Psoas muscle (tissue), 8 donors: ENCODE data around the gene BCL2L11. TPM values are rescaled to one million over a fixed set of nuclear protein-coding genes. Genes with fewer than 3 reads are reported as not detected.

ENCODE experiments used
- ATAC-seq, 4 donors: fragments of 200-7000 bp; cut with Tn5 transposase; one replicate each; pipeline ENCODE4 v1.9.1; 2020; ENCODE audit warnings: moderate library complexity in 3 of 4, mild to moderate bottlenecking in 2 of 4
- DNase-seq, 2 donors: peaks; one replicate each; pipeline ENCODE4 v3.0.0-alpha.2; 2020
- H3K27ac ChIP-seq: fragments of 200-600 bp; one replicate; pipeline ENCODE4 v1.8.0; 2022
- H3K27me3 ChIP-seq, 3 donors: fragments of 200-600 bp in 1 of 3; one replicate each; pipeline versions ENCODE4 v1.6.1 to v1.8.0; 2013 to 2022; ENCODE audit warnings: low read length in 2 of 3, mild to moderate bottlenecking in 2 of 3, moderate library complexity in 1 of 3; ENCODE audit not compliant: insufficient read depth in 3 of 3
- H3K36me3 ChIP-seq, 2 donors: fragments of 200-600 bp in 1 of 2; one replicate each; pipeline versions ENCODE4 v1.6.1 to v1.8.0; 2013 to 2022; ENCODE audit warnings: low read depth in 1 of 2, mild to moderate bottlenecking in 1 of 2, moderate library complexity in 1 of 2; ENCODE audit not compliant: insufficient read depth in 1 of 2
- H3K4me1 ChIP-seq: fragments of 200-600 bp; one replicate; pipeline ENCODE4 v1.8.0; 2022
- H3K4me3 ChIP-seq: fragments of 200-600 bp; one replicate; pipeline ENCODE4 v1.8.0; 2022; ENCODE audit warnings: mild to moderate bottlenecking
- H3K9me3 ChIP-seq: fragments of 200-600 bp; one replicate; pipeline ENCODE4 v1.8.0; 2022
- WGBS, 3 donors: extraction: QIAGEN DNeasy Blood & Tissue Kit; methylation state at CpG; one replicate each; pipeline versions ENCODE4 v1.1.6 to v1.1.7; 2013; 5-methylcytosine and 5-hydroxymethylcytosine counted together
- intact Hi-C, 2 donors: fragments of 100-400 bp; cut with DNase I; formaldehyde crosslinking; loops; one replicate each; pipeline versions ENCODE4 v1.11.0 to v1.14.2; 2022
- polyA plus RNA-seq, 3 donors: library from polyadenylated mRNA; stranded (reverse); fragments of 200-250 nt; gene quantifications; one replicate each; pipeline ENCODE4 v1.2.3, GENCODE V29; 2013
- total RNA-seq, 4 donors: library from RNA; stranded (reverse); fragmentation: NEBNext Ultra II Directional in 2 of 4; extraction: Animal tissue kit (Norgen Biotek cat#: 25700) in 2 of 4; gene quantifications; one replicate each; pipeline versions ENCODE4 v1.2.1 to v1.2.4, GENCODE V29; 2021 to 2023
- TF ChIP-seq, protein P1 (sequence below): fragments of 200-600 bp; IDR thresholded peaks from one replicate; pipeline ENCODE4 v1.8.0; 2022; ENCODE audit warnings: antibody characterized with exemption
- donor health status: healthy with polysubstance abuse.
- donor health status: DM: no; HTN: no; CAD: no; lungs with moderate emphysema.
- donor health status: Bipolar disorder and iron deficiency.
- donor health status: healthy.
- donor health status: DM: yes; HTN: yes; CAD: no.
- donor health status: DM: no; HTN: no; CAD: no.
- donor health status: DM: no; HTN: no; CAD: no.
- donor health status: DM: yes; HTN: yes; CAD: no.

Gene BCL2L11
- total and polyA plus RNA-seq, 7 donors: 2.5 to 25.4 (median 8.2) TPM

DNA sequence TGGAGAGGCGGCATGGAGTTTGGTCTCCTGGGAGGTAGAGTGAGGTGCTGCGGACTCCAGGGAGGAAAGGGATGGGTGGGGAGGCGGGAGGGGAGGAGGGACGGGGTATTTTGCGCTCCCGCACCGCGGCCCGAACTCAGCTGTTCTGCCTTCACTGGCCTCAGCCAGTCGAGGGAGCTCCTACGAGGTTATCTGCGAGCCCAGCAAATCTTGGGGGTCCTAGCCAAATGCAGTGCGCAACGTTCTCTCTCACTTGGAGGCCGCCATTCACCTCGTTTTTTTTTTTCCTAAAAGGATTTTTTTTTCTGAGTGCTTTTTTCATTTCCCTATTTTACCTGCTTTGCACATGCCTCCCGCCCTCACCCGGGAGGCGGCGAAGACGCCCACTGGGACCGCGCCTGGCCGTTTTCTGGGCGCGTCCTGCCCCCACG, 877 bp upstream of the BCL2L11 start:
- H3K36me3 ChIP-seq: peaks cover 0 to 12% of the 10 kb centered on the region in 2 donors
- peaks cover 0 to 7% (median 0%) of the 10 kb centered on the region in 3 donors for H3K27me3 ChIP-seq
- WGBS, 3 donors: 33 to 52% (median 47%) methylated on average over 27 of the region's 27 CpGs
- TF ChIP-seq, protein P1, sequence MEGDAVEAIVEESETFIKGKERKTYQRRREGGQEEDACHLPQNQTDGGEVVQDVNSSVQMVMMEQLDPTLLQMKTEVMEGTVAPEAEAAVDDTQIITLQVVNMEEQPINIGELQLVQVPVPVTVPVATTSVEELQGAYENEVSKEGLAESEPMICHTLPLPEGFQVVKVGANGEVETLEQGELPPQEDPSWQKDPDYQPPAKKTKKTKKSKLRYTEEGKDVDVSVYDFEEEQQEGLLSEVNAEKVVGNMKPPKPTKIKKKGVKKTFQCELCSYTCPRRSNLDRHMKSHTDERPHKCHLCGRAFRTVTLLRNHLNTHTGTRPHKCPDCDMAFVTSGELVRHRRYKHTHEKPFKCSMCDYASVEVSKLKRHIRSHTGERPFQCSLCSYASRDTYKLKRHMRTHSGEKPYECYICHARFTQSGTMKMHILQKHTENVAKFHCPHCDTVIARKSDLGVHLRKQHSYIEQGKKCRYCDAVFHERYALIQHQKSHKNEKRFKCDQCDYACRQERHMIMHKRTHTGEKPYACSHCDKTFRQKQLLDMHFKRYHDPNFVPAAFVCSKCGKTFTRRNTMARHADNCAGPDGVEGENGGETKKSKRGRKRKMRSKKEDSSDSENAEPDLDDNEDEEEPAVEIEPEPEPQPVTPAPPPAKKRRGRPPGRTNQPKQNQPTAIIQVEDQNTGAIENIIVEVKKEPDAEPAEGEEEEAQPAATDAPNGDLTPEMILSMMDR: no peak
- peak overlapping the region; percentile 84 for H3K4me3 ChIP-seq
- peaks cover 19% of the 10 kb centered on the region for H3K4me1 ChIP-seq
- H3K27ac ChIP-seq: peak overlapping the region; percentile 93
- DNase-seq (peak in 1 of 2 donors; percentile 26), ATAC-seq (no peak)
- H3K9me3 ChIP-seq: no peaks in the 10 kb centered on the region
- intact Hi-C loops: loop anchor here (5.0 to 10.0 kb wide), 4 partner anchors 305 to 615 kb away; no protein-coding TSS in a partner anchor

DNA sequence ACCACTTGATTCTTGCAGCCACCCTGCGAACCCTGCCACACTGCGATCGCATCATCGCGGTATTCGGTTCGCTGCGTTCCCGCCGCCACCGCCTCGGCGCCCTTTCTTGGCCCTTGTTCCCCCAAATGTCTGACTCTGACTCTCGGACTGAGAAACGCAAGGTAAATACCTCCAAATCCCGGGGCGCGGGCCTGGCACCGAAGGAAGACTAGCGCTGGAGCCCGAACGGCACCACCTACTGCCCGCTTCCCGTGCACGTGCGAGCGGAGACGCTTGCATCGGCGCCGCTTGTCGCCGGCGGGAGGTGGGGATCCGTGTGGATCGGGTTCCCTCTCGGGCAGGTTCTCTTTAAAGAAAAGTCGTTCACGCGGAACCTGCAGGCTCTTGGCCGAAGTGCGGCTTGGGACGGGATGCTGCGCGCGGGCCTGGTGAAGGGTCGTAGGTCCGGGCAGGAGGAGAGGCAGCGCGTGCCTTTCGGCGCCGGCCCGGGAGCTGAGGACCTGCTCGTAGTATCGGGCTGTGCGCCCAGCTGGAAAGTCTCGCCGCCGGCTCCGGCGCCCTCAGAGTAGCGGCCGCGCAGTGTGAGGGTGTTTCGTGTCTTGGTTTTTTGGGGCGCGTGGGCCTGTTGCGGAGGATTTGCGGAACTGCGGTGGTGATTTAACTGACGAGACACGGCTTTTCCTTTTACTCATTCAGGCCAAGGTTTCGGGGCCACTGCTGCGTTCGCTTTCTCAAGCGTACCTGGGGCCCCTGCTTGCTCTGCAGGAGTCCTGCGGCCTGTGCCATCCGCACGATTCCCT, 514 bp downstream of the BCL2L11 start:
- peak overlapping the region; percentile 93 for H3K27ac ChIP-seq
- TF ChIP-seq, protein P1: no peak
- H3K27me3 ChIP-seq: no peaks in the 10 kb centered on the region
- peak; percentile 58 to 72 for DNase-seq
- H3K9me3 ChIP-seq: no peaks in the 10 kb centered on the region
- intact Hi-C loops: loop anchor here in 1 of 2 donors (10.0 kb wide), 1 partner anchor 306 kb away; no protein-coding TSS in a partner anchor
- peak; percentile 8 to 38 (median 22) for ATAC-seq
- H3K4me1 ChIP-seq: peaks cover 22% of the 10 kb centered on the region
- peaks cover 0 to 26% of the 10 kb centered on the region in 2 donors for H3K36me3 ChIP-seq
- 0% methylated on average over 65 to 80 of the region's 80 CpGs for WGBS, 3 donors
- H3K4me3 ChIP-seq: peak overlapping the region; percentile 84

DNA sequence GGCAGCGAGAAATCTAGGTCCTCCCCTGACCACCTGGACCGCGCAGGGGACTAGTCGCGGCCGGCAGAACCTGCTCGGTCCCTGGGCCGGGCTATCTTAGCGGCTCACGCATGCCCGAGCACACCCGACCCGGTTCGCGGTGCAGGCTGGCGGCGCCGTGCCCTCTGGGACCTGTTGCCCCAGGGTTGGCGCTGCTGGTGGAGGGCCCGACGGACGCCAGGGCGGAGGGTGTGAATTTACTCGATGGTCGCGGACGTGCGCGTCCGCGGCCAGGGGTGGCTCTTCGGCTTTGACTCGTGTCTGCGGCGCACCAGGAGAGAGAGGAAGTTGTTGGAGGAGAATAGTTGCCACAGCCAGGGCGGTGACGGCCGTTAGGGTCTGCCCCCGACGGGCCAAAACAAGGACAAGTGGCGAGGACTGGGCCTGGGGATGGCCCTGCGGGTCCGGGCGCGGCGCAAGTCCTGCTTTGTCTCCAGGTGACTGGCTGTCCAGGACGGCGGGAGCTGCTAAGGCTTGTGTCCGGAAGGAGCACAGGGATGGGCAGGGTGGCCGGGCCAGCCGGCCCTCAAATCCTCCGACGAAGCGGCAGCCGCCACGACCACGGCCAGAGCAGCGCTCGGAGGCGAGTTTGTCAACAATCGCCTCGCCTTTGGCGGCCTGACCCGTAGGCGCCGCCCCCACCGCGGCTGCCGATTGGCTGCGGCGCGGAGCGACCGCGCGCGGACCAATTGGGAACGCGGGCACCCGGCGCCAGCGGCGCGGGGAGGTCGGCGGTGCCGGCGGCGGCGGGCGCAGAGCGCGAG, 1.3 kb downstream of the BCL2L11 start:
- WGBS, 3 donors: 1 to 2% (median 1%) methylated on average over 77 to 93 of the region's 93 CpGs
- Histone ChIP-seq H3K4me1 (peaks cover 18% of the 10 kb centered on the region), H3K4me3 (peak overlapping the region; percentile 84), H3K27me3 (no peaks in the 10 kb centered on the region), H3K27ac (peak overlapping the region; percentile 93), H3K9me3 (no peaks in the 10 kb centered on the region), H3K36me3 (peaks cover 0 to 29% of the 10 kb centered on the region in 2 donors)
- intact Hi-C loops: loop anchor here in 1 of 2 donors (10.0 kb wide), 1 partner anchor 307 kb away; no protein-coding TSS in a partner anchor
- ATAC-seq: peak; percentile 74 to 82 (median 77)
- peak; percentile 91 to 95 for DNase-seq
- TF ChIP-seq, protein P1: no peak

DNA sequence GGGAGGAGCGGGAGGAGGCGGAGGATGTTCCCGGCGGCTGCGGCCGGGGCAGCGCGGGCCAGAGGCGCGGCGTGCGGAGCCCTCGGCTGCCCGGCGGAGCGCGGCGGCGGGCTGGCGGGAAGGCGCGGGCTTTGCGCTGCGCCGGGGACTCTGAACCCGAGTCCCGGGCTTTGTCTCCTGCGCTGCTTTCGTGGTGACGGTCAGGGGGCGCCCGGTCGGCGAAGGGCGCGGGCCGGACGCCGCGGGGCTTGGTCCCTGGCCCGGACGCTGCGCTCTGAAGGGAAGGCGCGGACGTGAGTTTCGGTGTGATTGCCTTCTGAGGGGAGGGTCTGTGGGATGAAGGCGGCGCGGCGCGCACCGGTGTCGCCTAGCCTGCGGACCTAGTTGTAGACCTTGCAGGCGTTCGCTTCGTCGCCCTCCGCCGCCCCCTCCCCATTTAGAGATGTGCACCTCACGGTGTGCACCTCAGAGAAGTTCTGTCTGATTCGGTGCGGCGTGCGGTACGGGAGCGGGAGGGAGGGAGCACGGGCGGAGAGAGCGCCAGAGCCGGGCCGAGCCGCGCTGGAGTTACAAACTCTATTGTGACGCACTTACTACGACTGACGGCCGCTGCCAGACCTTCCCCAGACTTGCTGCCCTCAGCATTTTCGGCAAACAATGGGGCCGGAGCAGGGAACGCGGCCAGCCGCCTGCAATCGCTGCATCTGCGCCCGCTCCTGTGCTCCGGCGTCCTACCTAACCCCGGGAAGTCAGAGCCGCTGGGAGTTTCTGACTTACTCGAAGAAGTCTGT, 2.1 kb downstream of the BCL2L11 start:
- Histone ChIP-seq H3K36me3 (peaks cover 0 to 33% of the 10 kb centered on the region in 2 donors), H3K4me3 (peak overlapping the region; percentile 84), H3K27ac (peak overlapping the region; percentile 93), H3K4me1 (peaks cover 12% of the 10 kb centered on the region), H3K9me3 (no peaks in the 10 kb centered on the region), H3K27me3 (no peaks in the 10 kb centered on the region)
- 0% methylated on average over 63 to 92 of the region's 92 CpGs for WGBS, 3 donors
- intact Hi-C loops: loop anchor here in 1 of 2 donors (10.0 kb wide), 1 partner anchor 308 kb away; no protein-coding TSS in a partner anchor
- TF ChIP-seq, protein P1: no peak
- peak; percentile 87 to 92 for DNase-seq
- ATAC-seq: peak; percentile 41 to 68 (median 66)
